Parathyroid adenoma (tissue), 2 donors: ENCODE data around the gene KRTAP12-1.

Experiments
- H2AFZ ChIP-seq: fragments of 300-600 bp; sonication (generic); one replicate; pipeline ENCODE4 v1.7.0; 2017; ENCODE audit warnings: antibody characterized with exemption, mild to moderate bottlenecking
- H3K27ac ChIP-seq: fragments of 300-600 bp; sonication (generic); one replicate; pipeline ENCODE4 v1.7.0; 2017
- H3K27me3 ChIP-seq: fragments of 300-600 bp; sonication (generic); one replicate; pipeline ENCODE4 v1.7.0; 2017; ENCODE audit warnings: low read length; ENCODE audit not compliant: control insufficient read depth, insufficient read depth
- H3K36me3 ChIP-seq: fragments of 300-600 bp; sonication (generic); one replicate; pipeline ENCODE4 v1.7.0; 2017; ENCODE audit warnings: low read length; ENCODE audit not compliant: control insufficient read depth, insufficient read depth
- H3K4me1 ChIP-seq: fragments of 300-600 bp; sonication (generic); one replicate; pipeline ENCODE4 v1.7.0; 2017; ENCODE audit warnings: control low read depth
- H3K4me2 ChIP-seq: fragments of 300-600 bp; sonication (generic); one replicate; pipeline ENCODE4 v1.7.0; 2017; ENCODE audit warnings: low read length
- H3K4me3 ChIP-seq: fragments of 300-600 bp; sonication (generic); one replicate; pipeline ENCODE4 v1.7.0; 2017; ENCODE audit warnings: low read depth, low read length
- H3K79me2 ChIP-seq: fragments of 300-600 bp; sonication (generic); one replicate; pipeline ENCODE4 v1.7.0; 2017; ENCODE audit warnings: control low read depth
- H3K9ac ChIP-seq: fragments of 300-600 bp; sonication (generic); one replicate; pipeline ENCODE4 v1.7.0; 2017; ENCODE audit warnings: mild to moderate bottlenecking
- H3K9me3 ChIP-seq: fragments of 300-600 bp; sonication (generic); one replicate; pipeline ENCODE4 v1.7.0; 2017; ENCODE audit warnings: low read length; ENCODE audit not compliant: control insufficient read depth
- CTCF ChIP-seq: fragments of 300-600 bp; sonication (generic); IDR thresholded peaks from one replicate; pipeline ENCODE4 v1.7.0; 2017; ENCODE audit warnings: antibody characterized with exemption, mild to moderate bottlenecking
- donor health status: primary hyperparathyroidism.

The KRTAP12-1 gene

GRCh38 chr21:44654576-44655175, 27.3 kb downstream of the KRTAP12-1 start, which contains the start of gene KRTAP12-4:
TSS of gene KRTAP12-4 (minus strand) at chr21:44654659. CDS start at chr21:44654614, 45 bp downstream.
- TF ChIP-seq CTCF = no peak
- no peak within 1 kb of the TSS for H3K4me2 ChIP-seq
- H3K9ac ChIP-seq = no peak within 1 kb of the TSS
- H3K79me2 ChIP-seq = no peaks in the 10 kb centered on the region
- no peaks in the 10 kb centered on the region for H3K36me3 ChIP-seq
- H3K4me1 ChIP-seq = no peaks in the 10 kb centered on the region
- no peaks in the 10 kb centered on the region for H3K27me3 ChIP-seq
- no peak within 1 kb of the TSS for H3K4me3 ChIP-seq
- H2AFZ ChIP-seq = no peak within 1 kb of the TSS
- H3K27ac ChIP-seq = no peak within 1 kb of the TSS
- no peaks in the 10 kb centered on the region for H3K9me3 ChIP-seq

- H3K79me2 ChIP-seq = no peaks in the 10 kb centered on the region
- H3K9me3 ChIP-seq = no peaks in the 10 kb centered on the region
- no peaks in the 10 kb centered on the region for H3K27me3 ChIP-seq
- no peak overlapping the region for H3K9ac ChIP-seq
- H3K4me2 ChIP-seq = no peak overlapping the region
- H3K4me3 ChIP-seq = no peak overlapping the region
- no peak overlapping the region for H2AFZ ChIP-seq
- H3K4me1 ChIP-seq = no peaks in the 10 kb centered on the region
- TF ChIP-seq CTCF = no peak
- no peaks in the 10 kb centered on the region for H3K36me3 ChIP-seq
- no peak overlapping the region for H3K27ac ChIP-seq
Observed at GRCh38 chr21:44653656-44654575, 28.0 kb downstream of the KRTAP12-1 start.

DNA sequence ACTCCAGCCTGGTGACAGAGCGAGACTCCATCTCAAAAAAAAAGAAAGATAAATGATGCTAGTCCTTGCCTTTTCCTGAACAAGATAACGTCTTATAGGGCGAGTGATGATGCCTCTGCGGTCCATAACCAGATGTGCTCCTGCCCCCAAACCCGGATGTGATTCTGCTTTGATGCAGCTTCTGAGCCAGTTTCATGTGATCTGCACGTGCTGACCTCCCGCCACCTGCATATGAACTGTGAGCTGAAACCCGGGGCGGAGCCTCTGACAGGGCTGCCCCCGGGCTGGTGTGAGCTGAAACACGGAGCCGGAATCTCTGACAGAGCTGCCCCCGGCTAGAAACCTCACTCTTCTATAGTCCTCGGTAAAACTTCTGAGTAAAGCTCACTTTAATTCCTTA, 28.8 kb downstream of the KRTAP12-1 start:
- Histone ChIP-seq H2AFZ (no peak overlapping the region), H3K4me1 (no peaks in the 10 kb centered on the region), H3K9ac (no peak overlapping the region), H3K4me3 (no peak overlapping the region), H3K9me3 (no peaks in the 10 kb centered on the region), H3K36me3 (no peaks in the 10 kb centered on the region), H3K79me2 (no peaks in the 10 kb centered on the region), H3K27me3 (no peaks in the 10 kb centered on the region), H3K4me2 (no peak overlapping the region), H3K27ac (no peak overlapping the region)
- no peak for TF ChIP-seq CTCF

DNA sequence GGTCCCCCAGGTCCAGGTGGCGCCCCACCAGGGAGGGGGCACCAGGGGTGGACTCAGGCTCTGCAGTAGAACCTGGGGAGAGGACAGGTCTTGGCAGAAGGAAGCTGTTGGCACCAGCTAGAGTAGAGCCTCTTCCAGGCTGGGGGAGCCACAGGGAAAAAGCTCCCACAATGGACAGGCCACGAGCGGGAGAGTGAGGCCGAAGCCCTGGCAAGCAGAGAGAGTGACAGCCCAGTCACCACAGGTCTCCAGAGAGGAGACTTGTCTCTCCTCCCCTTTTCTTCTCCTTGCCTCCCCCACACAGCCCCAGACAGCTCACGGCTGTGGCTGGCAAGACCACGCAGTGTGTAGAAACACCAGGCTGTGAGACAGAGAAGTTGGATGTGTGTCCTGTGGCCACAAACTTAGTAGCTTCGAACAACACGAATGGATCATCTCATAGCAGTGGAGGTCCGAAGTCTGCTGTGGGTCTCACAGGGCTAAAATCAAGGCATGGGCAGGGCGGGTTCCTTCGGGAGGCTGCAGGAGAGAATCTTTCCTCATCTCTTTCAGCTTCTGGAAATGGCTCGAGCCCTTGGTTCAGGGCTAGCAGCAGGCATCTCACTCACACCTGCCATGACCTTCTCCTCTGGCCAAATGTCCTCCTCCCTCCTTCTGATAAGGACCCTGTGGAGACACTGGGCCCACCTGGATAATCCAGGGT, 30.8 kb downstream of the KRTAP12-1 start:
- Histone ChIP-seq H3K9ac (no peak overlapping the region), H3K4me2 (no peak overlapping the region), H2AFZ (no peak overlapping the region), H3K79me2 (no peaks in the 10 kb centered on the region), H3K4me1 (no peaks in the 10 kb centered on the region), H3K4me3 (no peak overlapping the region), H3K27me3 (no peaks in the 10 kb centered on the region), H3K9me3 (no peaks in the 10 kb centered on the region), H3K36me3 (no peaks in the 10 kb centered on the region), H3K27ac (no peak overlapping the region)
- TF ChIP-seq CTCF = no peak
